ENCODE results near the gene PRKRA. TPM values are rescaled to one million over a fixed set of nuclear protein-coding genes. Genes with fewer than 3 reads are reported as not detected.

The PRKRA gene
- total and polyA plus RNA-seq, 2 of the 8 experiments (the other 6 are each of a cell fraction or from before 2014, with no cell fraction given), result 25.4 to 60.4 TPM

- Histone ChIP-seq H3K79me1 (ENCODE audit: low read depth, low read length) (no peaks in the 10 kb centered on the region), H3K9me3 (ENCODE audit: insufficient read depth in 2 of 2, low read depth in 1 of 2, low read length in 1 of 2) (no peaks in the 10 kb centered on the region), H3K4ac (replicated peaks; ENCODE audit: insufficient read length, low read depth, low read length) (no peak overlapping the region), H3K4me3 (ENCODE audit: extremely low read depth in 1 of 4, insufficient read depth in 2 of 4, low read depth in 3 of 4, low read length in 4 of 4) (peak overlapping the region; percentile 42 to 75 (median 62)), H3K36me3 (ENCODE audit: control insufficient read depth in 2 of 4, insufficient read depth in 4 of 4, low read length in 3 of 4) (no peaks in the 10 kb centered on the region), H2BK12ac (ENCODE audit: low read depth, low read length) (no peak overlapping the region), H2AK5ac (ENCODE audit: low read depth, low read length) (no peak overlapping the region), H2BK15ac (ENCODE audit: low read length) (no peak overlapping the region), H2BK120ac (replicated peaks; ENCODE audit: low read depth, low read length) (no peak overlapping the region), H3K9ac (replicated peaks in 1 of 4; ENCODE audit: extremely low read depth in 1 of 4, low read depth in 3 of 4, low read length in 3 of 4) (peak overlapping the region in 2 of 4 experiments; percentile 45 to 82; a peak in 4 of 7 replicates), H3K27me3 (replicated peaks in 1 of 4; ENCODE audit: control insufficient read depth in 3 of 4, extremely low read depth in 1 of 4, insufficient read depth in 3 of 4, low read length in 3 of 4) (no peaks in the 10 kb centered on the region), H3K23me2 (ENCODE audit: low read depth, low read length) (no peaks in the 10 kb centered on the region; the same call in 1 of the 2 replicates), H4K8ac (ENCODE audit: extremely low read depth, insufficient read depth, low read length) (no peak overlapping the region), H3K14ac (ENCODE audit: insufficient read length) (no peak overlapping the region), H4K20me1 (replicated peaks in 1 of 2; ENCODE audit: control insufficient read depth in 1 of 2, insufficient read depth in 2 of 2, low read length in 2 of 2) (no peaks in the 10 kb centered on the region), H4K91ac (replicated peaks; ENCODE audit: insufficient read length, low read length) (no peak overlapping the region), H3K27ac (ENCODE audit: low read depth, low read length) (no peak overlapping the region), H2BK5ac (ENCODE audit: low read depth, low read length) (no peak overlapping the region), H2AFZ (ENCODE audit: low read length) (peak overlapping the region; percentile 70), H3K4me1 (replicated peaks in 1 of 4; ENCODE audit: control insufficient read depth in 3 of 4, insufficient read depth in 4 of 4, low read length in 3 of 4) (peaks cover 0 to 2% (median 0%) of the 10 kb centered on the region in 4 experiments; a peak in 1 of 7 replicates), H3K79me2 (ENCODE audit: control insufficient read depth in 1 of 2, insufficient read depth in 2 of 2, low read length in 2 of 2) (no peaks in the 10 kb centered on the region), H3K56ac (replicated peaks; ENCODE audit: insufficient read length, low read depth, low read length) (no peak overlapping the region), H2BK20ac (ENCODE audit: low read length) (no peak overlapping the region), H4K5ac (ENCODE audit: insufficient read length, low read depth, low read length) (no peak overlapping the region), H3K18ac (ENCODE audit: extremely low read depth, low read length) (no peak overlapping the region), H3K4me2 (ENCODE audit: insufficient read depth in 1 of 2, low read depth in 2 of 2, low read length in 2 of 2) (peak overlapping the region; percentile 35 to 76), H3K23ac (ENCODE audit: insufficient read length) (no peak overlapping the region)
- WGBS, 2 experiments (ENCODE audit: extremely low coverage in 1 of 2, insufficient coverage in 1 of 2, insufficient read length in 1 of 2, insufficient replicate concordance in 2 of 2, low coverage in 1 of 2, low lambda C conversion rate in 2 of 2, missing lambda C conversion rate in 1 of 2), result 27% methylated on average over 21 of the region's 21 CpGs; no CpG with 5 or more reads in 1 of the 2 experiments
- DNase-seq (ENCODE audit: low read depth in 1 of 2, low spot score in 2 of 2), result peak; percentile 66 to 88
- ChIA-PET POLR2A (ENCODE audit: partially characterized antibody) (interaction anchor here (0.5 to 3.2 kb wide), 17 partner anchors 9 to 630 kb away, joined by 3 to 30 read pairs (median 3); partner anchors contain the start of genes PJVK, PRKRA and RBM45), CTCF (ENCODE audit: partially characterized antibody) (interaction anchor here (0.6 to 7.9 kb wide), 50 partner anchors 9 to 1391 kb away, joined by 3 to 64 read pairs (median 4); partner anchors contain the start of gene RBM45)
- peak; percentile 90 for FAIRE-seq
- 0 out of 2 replicates have a peak, but pooled peaks have one; percentile 33 for TF ChIP-seq CREB1 (IDR thresholded peaks at IDR 0.05)
- no peak for TF ChIP-seq SAP30 (IDR thresholded peaks at IDR 0.05; ENCODE audit: insufficient read depth, insufficient replicate concordance, low read length)
- TF ChIP-seq POLR2AphosphoS5 (IDR thresholded peaks at IDR 0.05; ENCODE audit: low read depth, low read length), result peak; percentile 67; the same call in 1 of the 2 replicates
- 0 out of 4 replicates have a peak, but pooled peaks of 1 of the 2 experiments have one; percentile 44 for TF ChIP-seq HDAC2 (IDR thresholded peaks at IDR 0.05; ENCODE audit: borderline replicate concordance in 1 of 2, low read depth in 2 of 2, low read length in 2 of 2)
- TF ChIP-seq KDM5A (IDR thresholded peaks at IDR 0.05; ENCODE audit: low read length), result no peak
- peak; percentile 80 for TF ChIP-seq MAX (IDR thresholded peaks at IDR 0.05)
- TF ChIP-seq JUND (IDR thresholded peaks at IDR 0.05; ENCODE audit: low read length), result no peak; the same call in 1 of the 2 replicates
- peak; percentile 20 for TF ChIP-seq TAF7 (optimal IDR thresholded peaks at IDR 0.05; ENCODE audit: borderline replicate concordance, low read depth, low read length)
- TF ChIP-seq SIN3A (conservative IDR thresholded peaks at IDR 0.05 in 1 of 2, IDR thresholded peaks at IDR 0.05 in 1 of 2; ENCODE audit: low read depth in 1 of 2, low read length in 2 of 2), result peak in 1 of 2 experiments; percentile 57; a peak in 1 of 4 replicates
- TF ChIP-seq TAF1 (IDR thresholded peaks at IDR 0.05; ENCODE audit: low read depth, low read length), result peak; percentile 77
These were observed 36.4 kb downstream of the PRKRA start for GRCh38 chr2:178414266-178415247.

Data from H1 (cell line).